ENCODE results near the gene VPS13D.

The VPS13D gene

GRCh38 chr1:12457771-12458170 is 227.9 kb downstream of the VPS13D start:
- Histone ChIP-seq H3K4me3 (ENCODE audit: insufficient read depth, low read depth, low read length, poor library complexity, severe bottlenecking) (no peak overlapping the region), H3K36me3 (ENCODE audit: control insufficient read depth, insufficient read depth, low read length) (peaks cover 19% of the 10 kb centered on the region), H3K4me1 (ENCODE audit: control insufficient read depth, insufficient read depth, low read length, poor library complexity, severe bottlenecking) (peaks cover 13% of the 10 kb centered on the region), H3K27me3 (replicated peaks; ENCODE audit: control insufficient read depth, insufficient read depth, low read length, poor library complexity, severe bottlenecking) (no peaks in the 10 kb centered on the region), H3K27ac (ENCODE audit: insufficient read depth, low read length, poor library complexity, severe bottlenecking) (no peak overlapping the region), H3K9me3 (ENCODE audit: control insufficient read depth, low read length) (no peaks in the 10 kb centered on the region)
- no peak for DNase-seq

- Histone ChIP-seq H3K27me3 (replicated peaks; ENCODE audit: control insufficient read depth, insufficient read depth, low read length, poor library complexity, severe bottlenecking) (no peaks in the 10 kb centered on the region), H3K36me3 (ENCODE audit: control insufficient read depth, insufficient read depth, low read length) (peaks cover 19% of the 10 kb centered on the region), H3K27ac (ENCODE audit: insufficient read depth, low read length, poor library complexity, severe bottlenecking) (no peak overlapping the region)
These were observed 228.7 kb downstream of the VPS13D start for GRCh38 chr1:12458571-12458970.

GRCh38 chr1:12460121-12460520 is 230.3 kb downstream of the VPS13D start:
- H3K36me3 ChIP-seq (ENCODE audit: control insufficient read depth, insufficient read depth, low read length), result peaks cover 19% of the 10 kb centered on the region
- no peak overlapping the region for H3K27ac ChIP-seq (ENCODE audit: insufficient read depth, low read length, poor library complexity, severe bottlenecking)
- no peak overlapping the region for H3K4me3 ChIP-seq (ENCODE audit: insufficient read depth, low read depth, low read length, poor library complexity, severe bottlenecking)
- H3K27me3 ChIP-seq (replicated peaks; ENCODE audit: control insufficient read depth, insufficient read depth, low read length, poor library complexity, severe bottlenecking), result no peaks in the 10 kb centered on the region
- H3K4me1 ChIP-seq (ENCODE audit: control insufficient read depth, insufficient read depth, low read length, poor library complexity, severe bottlenecking), result no peaks in the 10 kb centered on the region
- no peak for DNase-seq
- H3K9me3 ChIP-seq (ENCODE audit: control insufficient read depth, low read length), result no peaks in the 10 kb centered on the region

More at GRCh38 chr1:12458571-12458970, 228.7 kb downstream of the VPS13D start:
- no peak for DNase-seq
- Histone ChIP-seq H3K9me3 (ENCODE audit: control insufficient read depth, low read length) (no peaks in the 10 kb centered on the region), H3K4me3 (ENCODE audit: insufficient read depth, low read depth, low read length, poor library complexity, severe bottlenecking) (no peak overlapping the region), H3K4me1 (ENCODE audit: control insufficient read depth, insufficient read depth, low read length, poor library complexity, severe bottlenecking) (peaks cover 6% of the 10 kb centered on the region)

- Histone ChIP-seq H3K4me1 (ENCODE audit: control insufficient read depth, insufficient read depth, low read length, poor library complexity, severe bottlenecking) (no peaks in the 10 kb centered on the region), H3K27ac (ENCODE audit: insufficient read depth, low read length, poor library complexity, severe bottlenecking) (no peak overlapping the region), H3K27me3 (replicated peaks; ENCODE audit: control insufficient read depth, insufficient read depth, low read length, poor library complexity, severe bottlenecking) (no peaks in the 10 kb centered on the region), H3K36me3 (ENCODE audit: control insufficient read depth, insufficient read depth, low read length) (peaks cover 19% of the 10 kb centered on the region), H3K9me3 (ENCODE audit: control insufficient read depth, low read length) (no peaks in the 10 kb centered on the region), H3K4me3 (ENCODE audit: insufficient read depth, low read depth, low read length, poor library complexity, severe bottlenecking) (no peak overlapping the region)
- no peak for DNase-seq
These were observed 231.2 kb downstream of the VPS13D start for GRCh38 chr1:12460911-12461621.

- Histone ChIP-seq H3K9me3 (ENCODE audit: control insufficient read depth, low read length) (no peaks in the 10 kb centered on the region), H3K4me3 (ENCODE audit: insufficient read depth, low read depth, low read length, poor library complexity, severe bottlenecking) (no peak overlapping the region), H3K27me3 (replicated peaks; ENCODE audit: control insufficient read depth, insufficient read depth, low read length, poor library complexity, severe bottlenecking) (no peaks in the 10 kb centered on the region), H3K4me1 (ENCODE audit: control insufficient read depth, insufficient read depth, low read length, poor library complexity, severe bottlenecking) (no peaks in the 10 kb centered on the region), H3K36me3 (ENCODE audit: control insufficient read depth, insufficient read depth, low read length) (peaks cover 19% of the 10 kb centered on the region), H3K27ac (ENCODE audit: insufficient read depth, low read length, poor library complexity, severe bottlenecking) (no peak overlapping the region)
- no peak for DNase-seq
These were observed 231.9 kb downstream of the VPS13D start for GRCh38 chr1:12461754-12462153.

GRCh38 chr1:12462586-12462985 is 232.8 kb downstream of the VPS13D start:
- H3K36me3 ChIP-seq (ENCODE audit: control insufficient read depth, insufficient read depth, low read length), result peaks cover 19% of the 10 kb centered on the region

GRCh38 chr1:12464045-12464461 is 234.2 kb downstream of the VPS13D start:
- Histone ChIP-seq H3K4me1 (ENCODE audit: control insufficient read depth, insufficient read depth, low read length, poor library complexity, severe bottlenecking) (no peaks in the 10 kb centered on the region), H3K36me3 (ENCODE audit: control insufficient read depth, insufficient read depth, low read length) (peaks cover 19% of the 10 kb centered on the region), H3K4me3 (ENCODE audit: insufficient read depth, low read depth, low read length, poor library complexity, severe bottlenecking) (no peak overlapping the region), H3K27me3 (replicated peaks; ENCODE audit: control insufficient read depth, insufficient read depth, low read length, poor library complexity, severe bottlenecking) (no peaks in the 10 kb centered on the region), H3K27ac (ENCODE audit: insufficient read depth, low read length, poor library complexity, severe bottlenecking) (no peak overlapping the region), H3K9me3 (ENCODE audit: control insufficient read depth, low read length) (no peaks in the 10 kb centered on the region)
- no peak for DNase-seq

More at GRCh38 chr1:12462586-12462985, 232.8 kb downstream of the VPS13D start:
- no peak overlapping the region for H3K27ac ChIP-seq (ENCODE audit: insufficient read depth, low read length, poor library complexity, severe bottlenecking)
- no peak for DNase-seq
- H3K27me3 ChIP-seq (replicated peaks; ENCODE audit: control insufficient read depth, insufficient read depth, low read length, poor library complexity, severe bottlenecking), result no peaks in the 10 kb centered on the region
- H3K9me3 ChIP-seq (ENCODE audit: control insufficient read depth, low read length), result no peaks in the 10 kb centered on the region
- H3K4me3 ChIP-seq (ENCODE audit: insufficient read depth, low read depth, low read length, poor library complexity, severe bottlenecking), result no peak overlapping the region
- H3K4me1 ChIP-seq (ENCODE audit: control insufficient read depth, insufficient read depth, low read length, poor library complexity, severe bottlenecking), result no peaks in the 10 kb centered on the region

- Histone ChIP-seq H3K4me3 (ENCODE audit: insufficient read depth, low read depth, low read length, poor library complexity, severe bottlenecking) (no peak overlapping the region), H3K9me3 (ENCODE audit: control insufficient read depth, low read length) (no peaks in the 10 kb centered on the region), H3K27ac (ENCODE audit: insufficient read depth, low read length, poor library complexity, severe bottlenecking) (no peak overlapping the region), H3K27me3 (replicated peaks; ENCODE audit: control insufficient read depth, insufficient read depth, low read length, poor library complexity, severe bottlenecking) (no peaks in the 10 kb centered on the region), H3K36me3 (ENCODE audit: control insufficient read depth, insufficient read depth, low read length) (peaks cover 19% of the 10 kb centered on the region), H3K4me1 (ENCODE audit: control insufficient read depth, insufficient read depth, low read length, poor library complexity, severe bottlenecking) (no peaks in the 10 kb centered on the region)
- no peak for DNase-seq
These were observed 234.8 kb downstream of the VPS13D start for GRCh38 chr1:12464598-12465056.

- Histone ChIP-seq H3K9me3 (ENCODE audit: control insufficient read depth, low read length) (no peaks in the 10 kb centered on the region), H3K27me3 (replicated peaks; ENCODE audit: control insufficient read depth, insufficient read depth, low read length, poor library complexity, severe bottlenecking) (no peaks in the 10 kb centered on the region), H3K36me3 (ENCODE audit: control insufficient read depth, insufficient read depth, low read length) (peaks cover 19% of the 10 kb centered on the region), H3K27ac (ENCODE audit: insufficient read depth, low read length, poor library complexity, severe bottlenecking) (no peak overlapping the region), H3K4me3 (ENCODE audit: insufficient read depth, low read depth, low read length, poor library complexity, severe bottlenecking) (no peak overlapping the region), H3K4me1 (ENCODE audit: control insufficient read depth, insufficient read depth, low read length, poor library complexity, severe bottlenecking) (no peaks in the 10 kb centered on the region)
- no peak for DNase-seq
These were observed 235.3 kb downstream of the VPS13D start for GRCh38 chr1:12465126-12465525.

GRCh38 chr1:12466816-12467215 is 237.0 kb downstream of the VPS13D start:
- Histone ChIP-seq H3K4me1 (ENCODE audit: control insufficient read depth, insufficient read depth, low read length, poor library complexity, severe bottlenecking) (peaks cover under 1% of the 10 kb centered on the region), H3K36me3 (ENCODE audit: control insufficient read depth, insufficient read depth, low read length) (peaks cover 7% of the 10 kb centered on the region), H3K27ac (ENCODE audit: insufficient read depth, low read length, poor library complexity, severe bottlenecking) (no peak overlapping the region), H3K4me3 (ENCODE audit: insufficient read depth, low read depth, low read length, poor library complexity, severe bottlenecking) (no peak overlapping the region), H3K9me3 (ENCODE audit: control insufficient read depth, low read length) (no peaks in the 10 kb centered on the region), H3K27me3 (replicated peaks; ENCODE audit: control insufficient read depth, insufficient read depth, low read length, poor library complexity, severe bottlenecking) (no peaks in the 10 kb centered on the region)
- DNase-seq, result no peak

Measured in effector memory CD4-positive, alpha-beta T cell (primary cell).